HepG2 (cell line): Measurements from ENCODE around the gene NHLRC3. TPM values are rescaled to one million over a fixed set of nuclear protein-coding genes. Genes with fewer than 3 reads are reported as not detected.

ENCODE experiments used
- AHR ChIP-seq: IDR thresholded peaks from 2 replicates; pipeline ENCODE4 v1.6.1; 2018; ENCODE audit warnings: missing genetic modification reagents, missing compliant biosample characterization
- BORCS8-MEF2B ChIP-seq: sonication (generic); formaldehyde crosslinking; IDR thresholded peaks from 2 replicates; pipeline ENCODE4 v1.8.0; 2022; ENCODE audit warnings: mild to moderate bottlenecking, missing genetic modification reagents
- CBFB ChIP-seq: sonication (generic); formaldehyde crosslinking; IDR thresholded peaks from 2 replicates; pipeline ENCODE4 v1.4.0; 2020; ENCODE audit warnings: missing genetic modification reagents
- CHCHD3 ChIP-seq: sonication (generic); formaldehyde crosslinking; IDR thresholded peaks from 2 replicates; pipeline ENCODE4 v1.8.0; 2022; ENCODE audit warnings: mild to moderate bottlenecking, missing genetic modification reagents, moderate library complexity
- ELF3 ChIP-seq: IDR thresholded peaks from 2 replicates; pipeline ENCODE4 v1.6.1; 2016; ENCODE audit warnings: missing genetic modification reagents, missing compliant biosample characterization
- GZF1 ChIP-seq: sonication (generic); formaldehyde crosslinking; IDR thresholded peaks from 2 replicates; pipeline ENCODE4 v1.5.1; 2020; ENCODE audit warnings: mild to moderate bottlenecking, missing genetic modification reagents
- HMG20B ChIP-seq: conservative IDR thresholded peaks from 2 replicates; pipeline ENCODE4 v1.6.1; 2016; ENCODE audit warnings: missing genetic modification reagents, missing compliant biosample characterization
- JUNB ChIP-seq: sonication (generic); formaldehyde crosslinking; IDR thresholded peaks from 2 replicates; pipeline ENCODE4 v1.8.0; 2022; ENCODE audit warnings: missing genetic modification reagents, mild to moderate bottlenecking, borderline replicate concordance
- KDM6A ChIP-seq: IDR thresholded peaks from 2 replicates; pipeline ENCODE4 v1.6.1; 2016; ENCODE audit warnings: low read depth
- MAFG ChIP-seq: sonication (generic); formaldehyde crosslinking; IDR thresholded peaks from 2 replicates; pipeline ENCODE4 v1.5.1; 2020; ENCODE audit warnings: mild to moderate bottlenecking, missing genetic modification reagents
- MLX ChIP-seq: IDR thresholded peaks from 2 replicates; pipeline ENCODE4 v1.6.1; 2016
- NFIC ChIP-seq: IDR thresholded peaks from 2 replicates; pipeline ENCODE4 v1.6.1; 2012; ENCODE audit warnings: mild to moderate bottlenecking, low read length, inconsistent platforms
- NFKBIZ ChIP-seq: IDR thresholded peaks from 2 replicates; pipeline ENCODE4 v1.6.1; 2018; ENCODE audit warnings: missing genetic modification reagents, missing compliant biosample characterization
- PHF8 ChIP-seq: sonication (generic); formaldehyde crosslinking; IDR thresholded peaks from 2 replicates; pipeline ENCODE4 v1.5.0; 2020; ENCODE audit warnings: missing genetic modification reagents
- POGZ ChIP-seq: sonication (generic); formaldehyde crosslinking; IDR thresholded peaks from 2 replicates; pipeline ENCODE4 v1.4.0; 2020; ENCODE audit warnings: mild to moderate bottlenecking, missing genetic modification reagents
- TIGD3 ChIP-seq: sonication (generic); formaldehyde crosslinking; IDR thresholded peaks from 2 replicates; pipeline ENCODE4 v1.5.1; 2020; ENCODE audit warnings: mild to moderate bottlenecking, missing genetic modification reagents, borderline replicate concordance
- UBTF ChIP-seq: sonication (generic); formaldehyde crosslinking; IDR thresholded peaks from 2 replicates; pipeline ENCODE4 v1.4.0; 2020; ENCODE audit warnings: mild to moderate bottlenecking, missing genetic modification reagents
- ZBTB2 ChIP-seq: sonication (generic); formaldehyde crosslinking; IDR thresholded peaks from 2 replicates; pipeline ENCODE4 v1.8.0; 2022; ENCODE audit warnings: low read depth, missing genetic modification reagents
- ZFP62 ChIP-seq: sonication (generic); formaldehyde crosslinking; IDR thresholded peaks from 2 replicates; pipeline ENCODE4 v1.4.0; 2020; ENCODE audit warnings: missing genetic modification reagents
- ZMYM4 ChIP-seq: sonication (generic); formaldehyde crosslinking; IDR thresholded peaks from 2 replicates; pipeline ENCODE4 v1.8.1; 2023; ENCODE audit warnings: mild to moderate bottlenecking, missing genetic modification reagents
- ZNF331 ChIP-seq: sonication (generic); formaldehyde crosslinking; IDR thresholded peaks from 2 replicates; pipeline ENCODE4 v1.4.0; 2020; ENCODE audit warnings: missing genetic modification reagents
- ZNF431 ChIP-seq: sonication (generic); formaldehyde crosslinking; IDR thresholded peaks from 2 replicates; pipeline ENCODE4 v1.9.0; 2022; ENCODE audit warnings: missing genetic modification reagents, low read depth, mild to moderate bottlenecking, borderline replicate concordance
- ZNF530 ChIP-seq: sonication (generic); formaldehyde crosslinking; IDR thresholded peaks from 2 replicates; pipeline ENCODE4 v1.5.0; 2020; ENCODE audit warnings: low read depth, mild to moderate bottlenecking, missing genetic modification reagents
- ZNF616 ChIP-seq: sonication (generic); formaldehyde crosslinking; IDR thresholded peaks from 2 replicates; pipeline ENCODE4 v1.5.0; 2020; ENCODE audit warnings: low read depth, mild to moderate bottlenecking, missing genetic modification reagents
- ZNF629 ChIP-seq: sonication (generic); formaldehyde crosslinking; conservative IDR thresholded peaks from 2 replicates; pipeline ENCODE4 v1.5.0; 2020; ENCODE audit warnings: missing genetic modification reagents
- ZNF766 ChIP-seq: sonication (generic); formaldehyde crosslinking; IDR thresholded peaks from 2 replicates; pipeline ENCODE4 v1.5.0; 2020; ENCODE audit warnings: missing genetic modification reagents, borderline replicate concordance
- polyA plus RNA-seq, 8 experiments: library from polyadenylated mRNA; depleted of rRNA in 3 of 8; stranded (reverse) in 7 of 8; unstranded in 1 of 8; fragments of >200 nt; fragmentation: Illumina TruSeq in 4 of 8; extraction: Trizol in 4 of 8; gene quantifications; 2 replicates each; pipeline versions ENCODE4 v1.2.1 to v1.2.3, GENCODE V29; 2011 to 2016; ENCODE audit warnings: low read depth in 4 of 8, missing spikeins in 1 of 8, mixed read lengths in 1 of 8; ENCODE audit not compliant: insufficient read depth in 1 of 8
- total RNA-seq, 5 experiments: library from RNA; depleted of rRNA; stranded (reverse); fragments of >200 nt; fragmentation: Illumina TruSeq; extraction: Trizol; gene quantifications; 2 replicates each; pipeline ENCODE4 v1.2.3, GENCODE V29; 2016; ENCODE audit warnings: low read depth in 1 of 5

Gene NHLRC3
- total and polyA plus RNA-seq, 2 of the 13 experiments (the other 11 are each of a cell fraction or from before 2014, with no cell fraction given) = 19.9 to 29.8 TPM

- TF ChIP-seq ZNF766 (CRISPR knock-in tag) (0 out of 2 replicates have a peak, but pooled peaks have one; percentile 43), BORCS8-MEF2B (CRISPR knock-in tag) (no peak), ZBTB2 (0 out of 2 replicates have a peak, but pooled peaks have one; percentile 13), AHR (CRISPR knock-in tag) (0 out of 2 replicates have a peak, but pooled peaks have one; percentile 4), JUNB (CRISPR knock-in tag) (no peak), ZNF331 (no peak), ZNF629 (CRISPR knock-in tag) (no peak), PHF8 (no peak; the same call in 1 of the 2 replicates), NFKBIZ (CRISPR knock-in tag) (no peak), POGZ (no peak), MLX (CRISPR knock-in tag) (no peak), CHCHD3 (0 out of 2 replicates have a peak, but pooled peaks have one; percentile 33), ZNF530 (CRISPR knock-in tag) (no peak), ZMYM4 (CRISPR knock-in tag) (no peak), MAFG (no peak), ELF3 (CRISPR knock-in tag) (no peak), CBFB (CRISPR knock-in tag) (no peak), ZNF431 (CRISPR knock-in tag) (no peak), GZF1 (CRISPR knock-in tag) (no peak), NFIC (no peak), ZFP62 (no peak), HMG20B (no peak), ZNF616 (CRISPR knock-in tag) (no peak), KDM6A (no peak), UBTF (CRISPR knock-in tag) (peak; percentile 95), TIGD3 (CRISPR knock-in tag) (no peak)
Observed at GRCh38 chr13:39037410-39037879, 811 bp upstream of the NHLRC3 start (continued).
